CD4-positive, alpha-beta memory T cell (primary cell): ENCODE data around the gene AJAP1. TPM values are rescaled to one million over a fixed set of nuclear protein-coding genes. Genes with fewer than 3 reads are reported as not detected.

Experiments
- CTCF ChIA-PET: fragments of 350-600 bp; sonication (Branson Sonifier 250); formaldehyde crosslinking; loops from one replicate; lab custom pipeline; 2021; ENCODE audit warnings: inconsistent platforms; ENCODE audit not compliant: partially characterized antibody; lab: Charles Lee
- POLR2A ChIA-PET: fragments of 350-600 bp; sonication (Branson Sonifier 250); formaldehyde crosslinking; loops from one replicate; lab custom pipeline; 2021; ENCODE audit not compliant: partially characterized antibody; lab: Charles Lee
- DNase-seq, 5 donors: peaks; one replicate each; pipeline versions ENCODE4 v3.0.0 to v3.0.0-alpha.2; 2020 to 2022; ENCODE audit warnings: mixed read lengths in 1 of 5
- H3K27ac ChIP-seq: one replicate; pipeline ENCODE4 v1.7.0; 2013; ENCODE audit warnings: low read depth, low read length
- H3K27me3 ChIP-seq: 2 replicates; pipeline ENCODE4 v1.7.0; 2013; ENCODE audit warnings: mild to moderate bottlenecking, low read length, moderate library complexity; ENCODE audit not compliant: insufficient read depth
- H3K36me3 ChIP-seq: 2 replicates; pipeline ENCODE4 v1.7.0; 2013; ENCODE audit warnings: mild to moderate bottlenecking, low read length, moderate library complexity; ENCODE audit not compliant: insufficient read depth
- H3K4me1 ChIP-seq: 2 replicates; pipeline ENCODE4 v1.7.0; 2013; ENCODE audit warnings: mild to moderate bottlenecking, low read length, moderate library complexity; ENCODE audit not compliant: insufficient read depth
- H3K4me3 ChIP-seq, 2 donors: one replicate each; pipeline ENCODE4 v1.7.0; 2013; ENCODE audit warnings: low read length in 2 of 2, mild to moderate bottlenecking in 1 of 2
- H3K9me3 ChIP-seq, 2 donors: one replicate each; pipeline ENCODE4 v1.7.0; 2013; ENCODE audit warnings: low read length in 2 of 2, control low read depth in 1 of 2; ENCODE audit not compliant: control insufficient read depth in 1 of 2
- H3K27ac Mint-ChIP-seq, 7 donors: one replicate each; pipeline ENCODE4 v1.8.0; 2020 to 2021; ENCODE audit warnings: mixed read lengths in 7 of 7, mild to moderate bottlenecking in 6 of 7, inconsistent platforms in 3 of 7, moderate library complexity in 3 of 7
- H3K27me3 Mint-ChIP-seq, 2 donors: one replicate each; pipeline ENCODE4 v1.8.0; 2020 to 2021; ENCODE audit warnings: mixed read lengths in 2 of 2
- H3K36me3 Mint-ChIP-seq, 2 donors: one replicate each; pipeline ENCODE4 v1.8.0; 2020 to 2021; ENCODE audit warnings: mixed read lengths in 2 of 2, inconsistent platforms in 1 of 2, mild to moderate bottlenecking in 1 of 2
- H3K4me1 Mint-ChIP-seq, 4 donors: one replicate each; pipeline ENCODE4 v1.8.0; 2020 to 2021; ENCODE audit warnings: mixed read lengths in 4 of 4, mild to moderate bottlenecking in 1 of 4
- H3K4me3 Mint-ChIP-seq, 8 donors: one replicate each; pipeline ENCODE4 v1.8.0; 2020 to 2021; ENCODE audit warnings: mixed read lengths in 8 of 8, mild to moderate bottlenecking in 7 of 8, moderate library complexity in 6 of 8, inconsistent platforms in 3 of 8
- H3K9me3 Mint-ChIP-seq, 8 donors: one replicate each; pipeline ENCODE4 v1.8.0; 2020 to 2021; ENCODE audit warnings: mixed read lengths in 8 of 8, mild to moderate bottlenecking in 5 of 8, inconsistent platforms in 3 of 8, moderate library complexity in 1 of 8
- intact Hi-C: fragments of 100-400 bp; cut with micrococcal nuclease; formaldehyde crosslinking; loops from one replicate; pipeline ENCODE4 v1.15.1; 2023
- polyA plus RNA-seq, 2 donors: library from polyadenylated mRNA; unstranded; fragments of 300-500 nt; fragmentation: Illumina TruSeq; gene quantifications; one replicate each; pipeline ENCODE4 v1.2.3, GENCODE V29; 2021
- total RNA-seq, 2 experiments: library from RNA; stranded (reverse); gene quantifications; one replicate each; pipeline ENCODE4 v1.2.3, GENCODE V29; 2021

AJAP1 gene
- total and polyA plus RNA-seq, 4 experiments from 2014 or later: 0.09 TPM; not detected in 3

- intact Hi-C loops: no loop called here
- DNase-seq: no peak
- H3K27me3 ChIP-seq: no peaks in the 10 kb centered on the region
- no peaks in the 10 kb centered on the region for H3K36me3 Mint-ChIP-seq
- POLR2A ChIA-PET: no interaction called here
- H3K36me3 ChIP-seq: no peaks in the 10 kb centered on the region
- no peak overlapping the region for H3K27ac Mint-ChIP-seq
- no peak overlapping the region for H3K4me3 ChIP-seq
- H3K4me1 ChIP-seq: no peaks in the 10 kb centered on the region
- H3K4me1 Mint-ChIP-seq: no peaks in the 10 kb centered on the region
- no peaks in the 10 kb centered on the region for H3K9me3 ChIP-seq
- peaks cover 0 to 2% (median 0%) of the 10 kb centered on the region in 8 donors for H3K9me3 Mint-ChIP-seq
- CTCF ChIA-PET: no interaction called here
- H3K27me3 Mint-ChIP-seq: peaks cover 1% of the 10 kb centered on the region in 2 donors
- no peak overlapping the region for H3K4me3 Mint-ChIP-seq
- H3K27ac ChIP-seq: no peak overlapping the region
These were observed 42.3 kb downstream of the AJAP1 start for GRCh38 chr1:4696753-4697152.

DNA sequence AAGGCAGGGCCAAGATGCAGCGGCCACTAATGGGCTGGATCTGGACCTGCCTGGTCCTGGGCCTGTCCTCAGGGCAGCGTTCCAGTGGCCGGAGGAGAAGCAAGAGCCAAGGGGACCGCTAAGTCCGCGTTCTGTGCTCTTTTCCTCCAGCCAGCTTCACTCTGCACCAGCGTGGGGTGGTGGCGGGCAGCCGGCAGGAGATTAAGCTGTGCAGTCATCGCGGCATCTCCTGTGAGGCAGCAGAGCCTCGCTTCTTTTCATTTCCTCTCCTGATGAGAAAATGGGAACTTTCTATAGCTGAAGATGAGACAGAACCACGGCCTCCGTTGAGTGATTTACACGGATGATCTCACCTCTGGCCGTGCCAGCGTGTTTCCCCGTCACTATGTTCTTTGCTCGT is 43.4 kb downstream of the AJAP1 start:
- Mint-ChIP-seq H3K9me3 (peaks cover 0 to 2% (median 0%) of the 10 kb centered on the region in 8 donors), H3K36me3 (no peaks in the 10 kb centered on the region), H3K27ac (no peak overlapping the region), H3K27me3 (peaks cover 1 to 4% of the 10 kb centered on the region in 2 donors), H3K4me3 (no peak overlapping the region), H3K4me1 (no peaks in the 10 kb centered on the region)
- no peak overlapping the region for H3K4me3 ChIP-seq
- H3K27ac ChIP-seq: no peak overlapping the region
- no peaks in the 10 kb centered on the region for H3K9me3 ChIP-seq
- DNase-seq: no peak
- no peaks in the 10 kb centered on the region for H3K27me3 ChIP-seq
- no peaks in the 10 kb centered on the region for H3K36me3 ChIP-seq
- CTCF ChIA-PET: no interaction called here
- H3K4me1 ChIP-seq: no peaks in the 10 kb centered on the region
- intact Hi-C loops: no loop called here
- POLR2A ChIA-PET: no interaction called here

DNA sequence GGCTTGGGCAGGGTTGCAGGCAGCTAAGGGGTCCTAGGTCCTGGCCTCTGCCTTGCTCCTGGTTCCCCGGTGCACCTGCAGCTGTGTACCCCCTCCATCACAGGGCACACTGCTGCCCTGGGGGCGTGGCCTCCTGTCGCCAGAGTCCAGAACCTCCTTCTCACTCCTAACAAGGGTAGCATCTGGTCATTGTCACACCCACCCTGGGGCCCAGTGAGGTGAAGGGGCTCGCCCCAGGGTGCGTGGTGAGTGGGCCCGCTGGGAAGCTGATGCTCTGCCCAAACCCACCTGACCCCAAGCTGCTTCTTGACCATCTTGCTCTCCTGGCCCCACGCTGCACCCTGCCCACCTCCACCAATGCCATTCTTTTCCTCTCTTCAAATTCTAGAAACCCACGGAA is 44.5 kb downstream of the AJAP1 start:
- Histone ChIP-seq H3K4me3 (no peak overlapping the region), H3K4me1 (no peaks in the 10 kb centered on the region), H3K27me3 (no peaks in the 10 kb centered on the region), H3K36me3 (no peaks in the 10 kb centered on the region), H3K9me3 (no peaks in the 10 kb centered on the region), H3K27ac (no peak overlapping the region)
- no peak for DNase-seq
- Mint-ChIP-seq H3K9me3 (peaks cover 0 to 2% (median 0%) of the 10 kb centered on the region in 8 donors), H3K27me3 (peaks cover 1 to 5% of the 10 kb centered on the region in 2 donors), H3K27ac (no peak overlapping the region), H3K4me1 (no peaks in the 10 kb centered on the region), H3K4me3 (no peak overlapping the region), H3K36me3 (no peaks in the 10 kb centered on the region)
- CTCF ChIA-PET: no interaction called here
- POLR2A ChIA-PET: no interaction called here
- intact Hi-C loops: no loop called here

DNA sequence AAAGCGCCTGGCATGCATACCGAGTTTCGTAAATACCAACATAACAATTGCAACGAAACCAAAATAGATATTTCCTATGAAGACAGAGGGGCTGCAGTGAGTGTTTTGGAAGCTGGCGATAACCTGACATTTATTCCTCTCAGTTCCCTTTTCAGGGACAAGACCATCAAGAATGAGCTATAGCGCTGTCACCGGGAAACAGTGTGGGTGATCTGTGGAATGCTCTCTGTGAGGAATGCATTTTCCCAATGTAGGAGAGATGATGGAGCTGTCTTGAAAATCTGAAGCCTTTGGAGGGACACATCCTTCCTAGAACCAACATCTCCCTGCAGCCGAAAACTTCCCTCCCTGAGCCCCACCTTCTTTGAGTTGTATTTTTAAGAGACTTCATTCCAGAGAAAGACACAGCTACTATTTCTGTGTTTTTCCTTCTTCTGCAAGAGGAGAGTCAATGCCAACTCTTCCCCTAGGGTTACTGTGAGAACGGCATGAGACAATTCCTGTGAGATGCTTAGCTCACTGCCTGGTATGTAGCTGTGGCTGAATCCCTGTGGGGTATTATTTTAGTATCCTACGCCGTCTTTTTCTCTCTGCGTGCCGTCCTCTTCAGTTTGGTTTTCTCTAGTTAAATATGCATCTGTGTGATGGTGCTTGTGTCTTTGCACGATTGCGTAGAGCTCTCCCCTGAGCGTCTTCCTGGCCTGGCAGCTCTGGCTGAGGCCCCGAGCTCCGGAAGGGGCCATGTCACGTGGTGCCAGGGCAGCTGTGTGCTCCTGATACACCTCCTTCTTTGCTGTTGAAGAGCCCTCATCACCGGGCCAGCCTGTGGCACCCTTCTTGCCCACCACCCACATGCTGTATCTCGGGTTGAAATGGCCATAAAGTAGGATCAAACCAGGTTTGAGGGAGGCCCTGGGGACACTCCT is 45.2 kb downstream of the AJAP1 start:
- Mint-ChIP-seq H3K27ac (no peak overlapping the region), H3K9me3 (no peaks in the 10 kb centered on the region), H3K4me1 (no peaks in the 10 kb centered on the region), H3K27me3 (peaks cover under 1 to 5% of the 10 kb centered on the region in 2 donors), H3K4me3 (no peak overlapping the region), H3K36me3 (no peaks in the 10 kb centered on the region)
- Histone ChIP-seq H3K4me3 (no peak overlapping the region), H3K27me3 (no peaks in the 10 kb centered on the region), H3K36me3 (no peaks in the 10 kb centered on the region), H3K9me3 (no peaks in the 10 kb centered on the region), H3K27ac (no peak overlapping the region), H3K4me1 (no peaks in the 10 kb centered on the region)
- ChIA-PET CTCF (no interaction called here), POLR2A (no interaction called here)
- no peak for DNase-seq
- intact Hi-C loops: no loop called here

DNA sequence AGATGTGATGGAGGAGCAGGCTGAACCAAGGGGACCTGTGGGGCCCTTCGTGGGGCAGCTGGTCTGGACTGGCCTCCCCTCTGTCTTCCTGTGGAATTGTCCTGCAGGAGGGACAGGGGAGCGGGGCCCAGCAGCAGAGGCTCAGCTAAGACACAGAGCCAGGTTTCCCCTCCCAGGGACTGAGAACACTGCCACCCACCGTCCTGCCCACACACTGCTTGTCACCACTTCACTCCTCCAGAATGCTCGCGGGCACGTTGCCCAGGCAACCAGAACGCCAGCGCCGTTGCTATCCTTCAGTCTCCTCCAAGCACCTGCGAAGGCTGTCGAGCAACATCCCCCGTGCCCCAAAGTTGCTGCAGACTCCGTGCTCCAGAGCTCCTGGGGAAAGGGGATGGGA is 46.4 kb downstream of the AJAP1 start:
- Histone ChIP-seq H3K9me3 (no peaks in the 10 kb centered on the region), H3K27ac (no peak overlapping the region), H3K4me1 (no peaks in the 10 kb centered on the region), H3K4me3 (no peak overlapping the region), H3K27me3 (no peaks in the 10 kb centered on the region), H3K36me3 (no peaks in the 10 kb centered on the region)
- Mint-ChIP-seq H3K9me3 (no peaks in the 10 kb centered on the region), H3K27me3 (peaks cover 0 to 5% of the 10 kb centered on the region in 2 donors), H3K4me3 (no peak overlapping the region), H3K27ac (no peak overlapping the region), H3K36me3 (no peaks in the 10 kb centered on the region), H3K4me1 (no peaks in the 10 kb centered on the region)
- no peak for DNase-seq
- intact Hi-C loops: no loop called here
- ChIA-PET CTCF (no interaction called here), POLR2A (no interaction called here)

DNA sequence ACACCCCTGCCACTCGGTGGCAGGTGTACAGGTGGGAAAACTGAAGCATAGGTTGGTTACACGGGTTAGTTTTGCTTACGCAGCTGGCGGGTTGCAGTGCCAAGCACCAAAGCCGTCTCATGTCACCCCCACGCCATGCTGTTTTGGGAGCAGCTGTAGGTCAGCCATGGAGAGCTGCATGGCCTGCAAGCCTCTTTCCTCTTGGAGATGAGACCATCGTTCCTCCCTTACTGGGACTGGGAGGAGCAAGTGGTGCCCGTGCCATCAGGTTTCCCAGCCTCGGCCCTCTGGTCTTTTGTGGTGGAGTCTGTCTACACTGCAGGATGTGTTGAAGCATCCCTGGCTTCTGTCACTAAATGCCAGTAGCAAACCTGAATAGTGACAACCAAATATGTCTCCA is 46.9 kb downstream of the AJAP1 start:
- H3K27ac Mint-ChIP-seq: no peak overlapping the region

DNA sequence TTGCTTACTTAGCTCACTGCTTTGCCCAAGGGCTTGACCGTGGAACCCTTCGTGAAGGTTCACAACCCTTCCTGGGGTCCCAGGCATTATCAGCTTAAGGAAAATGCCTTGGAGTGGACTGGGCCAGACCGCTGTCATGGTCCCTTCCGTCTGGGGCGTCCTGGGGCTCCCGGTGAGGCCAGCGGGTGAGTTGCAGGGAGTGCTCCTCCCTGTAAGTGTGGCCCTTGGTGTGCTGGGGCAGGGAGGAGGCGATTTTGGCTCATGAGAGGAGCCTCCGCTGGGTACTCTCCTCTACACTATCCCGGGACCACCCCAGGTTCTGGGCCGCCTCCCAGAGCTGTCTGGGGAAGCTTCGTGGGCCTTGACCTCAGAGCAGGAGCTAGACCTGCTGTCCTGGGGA is 48.1 kb downstream of the AJAP1 start:
- Histone ChIP-seq H3K4me3 (no peak overlapping the region), H3K36me3 (no peaks in the 10 kb centered on the region), H3K4me1 (no peaks in the 10 kb centered on the region), H3K9me3 (no peaks in the 10 kb centered on the region), H3K27me3 (no peaks in the 10 kb centered on the region), H3K27ac (no peak overlapping the region)
- ChIA-PET CTCF (no interaction called here), POLR2A (no interaction called here)
- Mint-ChIP-seq H3K27me3 (peaks cover 3 to 9% of the 10 kb centered on the region in 2 donors), H3K36me3 (no peaks in the 10 kb centered on the region), H3K4me3 (no peak overlapping the region), H3K27ac (no peak overlapping the region), H3K4me1 (no peaks in the 10 kb centered on the region), H3K9me3 (no peaks in the 10 kb centered on the region)
- intact Hi-C loops: no loop called here
- DNase-seq: no peak

More for the DNA sequence above, 46.9 kb downstream of the AJAP1 start:
- Histone ChIP-seq H3K4me3 (no peak overlapping the region), H3K36me3 (no peaks in the 10 kb centered on the region), H3K27me3 (no peaks in the 10 kb centered on the region), H3K9me3 (no peaks in the 10 kb centered on the region), H3K4me1 (no peaks in the 10 kb centered on the region), H3K27ac (no peak overlapping the region)
- CTCF ChIA-PET: no interaction called here
- POLR2A ChIA-PET: no interaction called here
- intact Hi-C loops: no loop called here
- no peaks in the 10 kb centered on the region for H3K9me3 Mint-ChIP-seq
- no peaks in the 10 kb centered on the region for H3K36me3 Mint-ChIP-seq
- H3K27me3 Mint-ChIP-seq: peaks cover 0 to 5% of the 10 kb centered on the region in 2 donors
- no peaks in the 10 kb centered on the region for H3K4me1 Mint-ChIP-seq
- no peak for DNase-seq
- no peak overlapping the region for H3K4me3 Mint-ChIP-seq
